Activated CD8-positive, alpha-beta memory T cell treated with anti-CD3 and anti-CD28 coated beads for 36 hours (primary cell): Measurements from ENCODE around the gene PPP1R9B. TPM values are rescaled to one million over a fixed set of nuclear protein-coding genes. Genes with fewer than 3 reads are reported as not detected.

ENCODE experiments used
- CTCF ChIA-PET: fragments of 350-600 bp; sonication (Branson Sonifier 250); formaldehyde crosslinking; loops from one replicate; lab custom pipeline; 2021; ENCODE audit warnings: antibody characterized with exemption; lab: Charles Lee
- POLR2A ChIA-PET: fragments of 350-600 bp; sonication (Branson Sonifier 250); formaldehyde crosslinking; loops from one replicate; lab custom pipeline; 2021; ENCODE audit warnings: antibody characterized with exemption; lab: Charles Lee
- total RNA-seq, 2 experiments: library from RNA; stranded (reverse); gene quantifications; one replicate each; pipeline ENCODE4 v1.2.3, GENCODE V29; 2021

The PPP1R9B gene
- total RNA-seq, 2 experiments from 2014 or later = 69.6 to 70.6 TPM

- CTCF ChIA-PET = interaction anchor here (0.6 kb wide), 1 partner anchor 24 kb away, joined by 3 read pairs; no protein-coding TSS in a partner anchor
Observed at GRCh38 chr17:50110591-50111349, 39.7 kb downstream of the PPP1R9B start.

GRCh38 chr17:50109785-50110184 lies 40.7 kb downstream of the PPP1R9B start:
- ChIA-PET POLR2A (no interaction called here), CTCF (no interaction called here)

More at GRCh38 chr17:50110591-50111349, 39.7 kb downstream of the PPP1R9B start:
- POLR2A ChIA-PET = no interaction called here

GRCh38 chr17:50109207-50109606 lies 41.3 kb downstream of the PPP1R9B start:
- CTCF ChIA-PET = interaction anchor here (0.8 to 1.3 kb wide), 3 partner anchors 9 to 60 kb away, joined by 4 to 5 read pairs (median 4); no protein-coding TSS in a partner anchor
- POLR2A ChIA-PET = no interaction called here

DNA sequence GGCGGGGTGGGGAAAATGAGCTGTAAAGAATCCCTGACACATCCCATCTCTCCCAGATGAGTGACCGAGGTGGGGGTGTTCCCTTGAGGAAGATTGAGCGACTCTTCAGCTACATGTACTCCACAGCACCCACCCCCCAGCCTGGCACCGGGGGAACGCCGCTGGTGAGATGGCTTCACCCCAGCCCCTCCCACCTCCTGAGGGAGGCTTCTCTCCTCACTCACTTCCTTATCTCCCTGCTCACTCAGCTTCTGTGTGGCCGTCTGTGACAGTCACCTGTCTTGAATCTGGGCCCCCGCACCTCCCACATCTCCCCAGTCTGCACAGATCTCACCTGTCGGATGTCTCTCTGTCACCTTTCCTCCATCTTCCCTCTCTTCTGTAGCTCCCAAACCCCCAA lies 41.9 kb downstream of the PPP1R9B start:
- ChIA-PET CTCF (interaction anchor here (0.8 to 2.0 kb wide), 4 partner anchors 9 to 61 kb away, joined by 4 to 7 read pairs (median 4); no protein-coding TSS in a partner anchor), POLR2A (no interaction called here)

GRCh38 chr17:50107790-50108414 lies 42.6 kb downstream of the PPP1R9B start:
- CTCF ChIA-PET = interaction anchor here (1.3 to 2.0 kb wide), 2 partner anchors 14 to 62 kb away, joined by 5 to 7 read pairs; no protein-coding TSS in a partner anchor
- POLR2A ChIA-PET = no interaction called here

- ChIA-PET CTCF (interaction anchor here (2.0 kb wide), 1 partner anchor 12 kb away, joined by 7 read pairs; no protein-coding TSS in a partner anchor), POLR2A (no interaction called here)
Observed at GRCh38 chr17:50106393-50107131, 43.9 kb downstream of the PPP1R9B start.

DNA sequence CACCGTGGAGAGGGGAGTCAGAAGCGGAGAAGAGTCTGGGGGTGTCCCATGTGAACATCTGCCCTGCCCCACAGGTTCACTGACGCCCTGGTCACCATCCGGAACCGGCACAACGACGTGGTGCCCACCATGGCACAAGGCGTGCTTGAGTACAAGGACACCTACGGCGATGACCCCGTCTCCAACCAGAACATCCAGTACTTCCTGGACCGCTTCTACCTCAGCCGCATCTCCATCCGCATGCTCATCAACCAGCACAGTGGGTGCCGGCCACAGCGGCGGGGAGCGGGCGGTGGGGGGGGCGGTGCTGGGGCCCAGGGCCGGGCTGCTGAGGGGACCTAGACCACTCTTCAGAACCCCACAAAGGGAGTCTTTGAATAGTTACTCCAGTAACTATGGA lies 44.7 kb downstream of the PPP1R9B start:
- CTCF ChIA-PET = no interaction called here
- POLR2A ChIA-PET = no interaction called here

DNA sequence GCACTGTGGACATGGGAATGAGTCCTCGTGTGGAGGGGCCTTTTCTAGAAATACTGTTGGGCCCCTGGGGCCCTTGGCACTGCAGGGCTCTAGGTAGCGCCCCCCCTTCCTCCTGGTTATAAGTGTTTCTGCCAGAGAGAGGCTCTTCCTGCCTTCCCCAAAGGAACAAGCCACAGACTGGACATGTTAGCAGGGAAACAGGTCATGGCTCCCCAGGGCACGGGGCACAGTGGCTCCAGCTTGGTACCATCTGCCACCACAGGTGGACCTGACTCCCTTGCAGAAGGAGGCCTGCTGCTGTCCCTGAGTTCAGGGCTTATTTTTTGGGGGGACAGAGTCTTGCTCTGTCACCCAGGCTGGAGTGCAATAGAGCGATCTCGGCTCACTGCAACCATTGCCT lies 46.5 kb downstream of the PPP1R9B start:
- CTCF ChIA-PET = interaction anchor here (1.4 to 2.2 kb wide), 2 partner anchors 10 kb away, joined by 3 to 7 read pairs; no protein-coding TSS in a partner anchor
- POLR2A ChIA-PET = no interaction called here

- ChIA-PET POLR2A (no interaction called here), CTCF (interaction anchor here (1.4 to 2.2 kb wide), 3 partner anchors 9 to 16 kb away, joined by 3 to 7 read pairs (median 7); no protein-coding TSS in a partner anchor)
Observed at GRCh38 chr17:50103252-50103651, 47.2 kb downstream of the PPP1R9B start.

- POLR2A ChIA-PET = no interaction called here
- CTCF ChIA-PET = interaction anchor here (1.4 to 2.2 kb wide), 3 partner anchors 8 to 15 kb away, joined by 3 to 7 read pairs (median 7); no protein-coding TSS in a partner anchor
Observed at GRCh38 chr17:50102164-50102991, 48.1 kb downstream of the PPP1R9B start.

DNA sequence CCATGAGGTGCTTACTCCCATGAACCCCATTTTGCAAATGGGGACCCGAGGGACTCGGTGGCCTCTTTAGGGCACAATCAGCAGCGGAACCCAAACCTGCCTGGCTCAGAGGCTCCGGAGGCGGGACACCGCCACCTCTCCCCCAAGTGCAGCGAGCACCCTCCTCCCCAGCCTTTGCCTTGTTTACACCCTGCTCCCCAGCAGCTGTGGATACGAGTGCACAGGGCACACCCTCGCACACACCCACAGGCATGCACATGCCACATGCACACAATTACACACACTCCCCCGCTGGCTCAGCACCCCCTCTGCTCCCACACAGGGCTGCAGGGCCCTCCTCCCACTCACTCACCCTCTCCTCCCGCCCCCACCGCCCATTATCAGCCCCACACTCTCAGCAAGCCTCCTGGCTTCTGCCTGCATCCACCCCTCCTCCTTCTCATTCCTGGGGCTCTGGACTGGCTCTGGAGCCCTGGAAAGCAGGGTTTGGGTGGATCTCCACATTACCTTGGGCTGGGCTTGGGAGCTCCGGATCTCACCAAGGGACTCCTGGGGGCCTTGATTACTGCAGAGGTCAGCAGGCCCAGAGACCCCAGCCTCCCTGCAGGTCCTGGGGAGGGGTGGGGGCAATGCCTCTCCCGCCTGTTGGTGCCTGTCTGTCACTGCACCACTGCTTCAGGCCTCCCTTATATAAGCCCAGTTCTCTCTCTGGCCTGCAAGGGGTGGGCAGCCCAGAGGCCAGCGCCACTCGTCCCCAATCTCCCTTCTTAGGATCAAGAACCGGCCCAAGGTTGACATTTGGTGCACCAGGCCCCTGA lies 48.9 kb downstream of the PPP1R9B start:
- ChIA-PET CTCF (interaction anchor here (1.5 kb wide), 1 partner anchor 14 kb away, joined by 4 read pairs; no protein-coding TSS in a partner anchor), POLR2A (no interaction called here)

GRCh38 chr17:50100921-50101345 lies 49.5 kb downstream of the PPP1R9B start:
- ChIA-PET POLR2A (no interaction called here), CTCF (interaction anchor here (1.5 kb wide), 1 partner anchor 14 kb away, joined by 4 read pairs; no protein-coding TSS in a partner anchor)

- ChIA-PET CTCF (interaction anchor here (1.0 to 1.5 kb wide), 2 partner anchors 8 to 13 kb away, joined by 4 read pairs; no protein-coding TSS in a partner anchor), POLR2A (no interaction called here)
Observed at GRCh38 chr17:50100480-50100883, 50.0 kb downstream of the PPP1R9B start.

- CTCF ChIA-PET = interaction anchor here (1.5 kb wide), 1 partner anchor 11 kb away, joined by 3 read pairs; no protein-coding TSS in a partner anchor
- POLR2A ChIA-PET = no interaction called here
Observed at GRCh38 chr17:50099003-50099402, 51.5 kb downstream of the PPP1R9B start.

DNA sequence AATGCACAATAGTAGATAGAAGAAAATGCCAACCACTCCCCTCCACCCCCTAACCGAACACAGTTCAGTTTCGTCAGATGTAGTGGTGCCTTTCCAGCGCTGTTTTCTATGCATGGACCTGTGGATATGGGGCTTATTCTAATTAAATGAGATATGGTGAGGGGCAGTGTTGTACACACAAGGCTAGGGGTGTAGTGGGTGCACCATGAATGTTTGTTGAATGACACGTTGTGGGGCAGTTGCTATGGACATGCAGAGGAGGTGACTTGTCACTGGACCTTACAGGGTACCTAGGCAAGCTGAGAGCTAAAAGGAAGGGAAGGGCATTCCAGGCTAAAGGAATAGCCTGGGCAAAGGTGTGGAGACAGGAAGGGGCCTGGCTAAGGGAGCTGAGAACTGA lies 51.9 kb downstream of the PPP1R9B start:
- ChIA-PET CTCF (interaction anchor here (1.5 kb wide), 1 partner anchor 11 kb away, joined by 3 read pairs; no protein-coding TSS in a partner anchor), POLR2A (no interaction called here)

DNA sequence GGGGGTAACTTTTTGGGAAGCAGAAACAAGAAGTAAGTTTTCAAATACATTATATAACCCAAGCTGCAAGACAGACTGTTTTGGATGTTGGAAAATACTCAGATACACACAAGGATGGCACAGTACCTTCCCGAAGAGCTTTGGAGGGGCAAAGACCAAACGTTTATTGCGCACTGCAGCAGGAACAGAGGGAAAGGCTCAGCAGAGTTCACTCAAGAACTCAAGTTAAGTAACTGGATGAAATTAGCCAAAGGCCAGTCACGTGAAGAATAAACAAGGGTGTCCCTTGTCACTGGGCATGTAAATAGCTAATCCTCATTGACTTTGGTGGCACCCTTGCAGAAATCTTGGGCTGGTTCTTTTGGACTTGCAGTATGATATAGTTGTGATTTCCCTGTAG lies 52.6 kb downstream of the PPP1R9B start:
- CTCF ChIA-PET = interaction anchor here (0.7 to 1.4 kb wide), 3 partner anchors 11 to 42 kb away, joined by 3 to 4 read pairs (median 4); partner anchors contain the start of gene ITGA3
- POLR2A ChIA-PET = no interaction called here

DNA sequence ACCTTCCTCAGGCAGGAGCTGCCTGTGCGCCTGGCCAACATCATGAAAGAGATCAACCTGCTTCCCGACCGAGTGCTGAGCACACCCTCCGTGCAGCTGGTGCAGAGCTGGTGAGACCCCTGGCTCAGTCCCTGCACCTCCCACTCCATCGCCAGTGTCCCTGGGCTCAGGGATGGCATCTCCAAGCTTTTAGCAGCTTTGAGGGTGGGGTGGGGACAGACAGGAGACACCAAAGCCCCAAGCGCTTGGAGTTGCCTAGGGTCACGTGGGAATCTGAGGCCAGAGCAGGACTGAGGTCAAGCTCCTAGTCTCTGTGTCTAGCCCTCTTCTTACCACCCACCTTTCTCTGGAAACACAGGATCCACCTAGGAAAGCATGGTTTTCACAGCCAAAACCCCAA lies 53.0 kb downstream of the PPP1R9B start:
- POLR2A ChIA-PET = no interaction called here

More for the DNA sequence above, 53.0 kb downstream of the PPP1R9B start:
- CTCF ChIA-PET = interaction anchor here (0.7 to 1.4 kb wide), 4 partner anchors 11 to 41 kb away, joined by 3 to 4 read pairs (median 4); partner anchors contain the start of gene ITGA3
